Right atrium auricular region (tissue), 2 donors: ENCODE data around the gene BRAT1. TPM values are rescaled to one million over a fixed set of nuclear protein-coding genes. Genes with fewer than 3 reads are reported as not detected.
A peak's percentile ranks its signal among the peaks of the same experiment; 100 is the strongest.

Experiments
- DNase-seq: peaks from one replicate; pipeline ENCODE4 v3.0.0-alpha.2; 2019; ENCODE audit warnings: low spot score
- H3K27ac ChIP-seq, 2 donors: fragments of 200-600 bp; sonication (generic); 1 replicate in 1 of 2; 2 replicates in 1 of 2; pipeline ENCODE4 v1.5.1; 2016 to 2019
- H3K27me3 ChIP-seq, 2 donors: fragments of 200-600 bp; sonication (generic); one replicate each; pipeline versions ENCODE4 v1.5.1 to v1.6.0; 2017 to 2019
- H3K36me3 ChIP-seq: fragments of 200-600 bp; sonication (generic); one replicate; pipeline ENCODE4 v1.5.1; 2016
- H3K4me1 ChIP-seq, 2 donors: fragments of 200-600 bp; sonication (generic); one replicate each; pipeline versions ENCODE4 v1.5.1 to v1.6.0; 2017 to 2019
- H3K4me3 ChIP-seq, 2 donors: fragments of 200-600 bp; sonication (generic); 1 replicate in 1 of 2; 2 replicates in 1 of 2; pipeline ENCODE4 v1.5.1; 2017 to 2019; ENCODE audit warnings: mild to moderate bottlenecking in 1 of 2, moderate library complexity in 1 of 2
- H3K9me3 ChIP-seq, 2 donors: fragments of 200-600 bp; sonication (generic); one replicate each; pipeline ENCODE4 v1.5.1; 2019
- microRNA-seq, 2 donors: library from miRNA; unstranded; fragments of <30 nt; microRNA quantifications; one replicate each; pipeline ENCODE4, GENCODE V29; 2016 to 2017; ENCODE audit warnings: borderline number of aligned reads in 2 of 2, borderline replicate concordance in 1 of 2
- total RNA-seq, 2 donors: library from RNA; depleted of rRNA; stranded (reverse); fragments of >200 nt; gene quantifications; one replicate each; pipeline ENCODE4 v1.1.0, GENCODE V29; 2016
- TF ChIP-seq, protein P1 (sequence below), 2 donors: fragments of 200-600 bp; sonication (generic); IDR thresholded peaks; one replicate each; pipeline ENCODE4 v1.5.1; 2019; ENCODE audit warnings: antibody characterized with exemption in 2 of 2

Gene BRAT1
- total RNA-seq, 2 donors from 2014 or later: 20.9 to 24.6 TPM

- H3K9me3 ChIP-seq: no peaks in the 10 kb centered on the region
- H3K27ac ChIP-seq: peak overlapping the region; percentile 29 to 65
- H3K4me1 ChIP-seq: peaks cover 0 to 57% of the 10 kb centered on the region in 2 donors
- TF ChIP-seq, protein P1, sequence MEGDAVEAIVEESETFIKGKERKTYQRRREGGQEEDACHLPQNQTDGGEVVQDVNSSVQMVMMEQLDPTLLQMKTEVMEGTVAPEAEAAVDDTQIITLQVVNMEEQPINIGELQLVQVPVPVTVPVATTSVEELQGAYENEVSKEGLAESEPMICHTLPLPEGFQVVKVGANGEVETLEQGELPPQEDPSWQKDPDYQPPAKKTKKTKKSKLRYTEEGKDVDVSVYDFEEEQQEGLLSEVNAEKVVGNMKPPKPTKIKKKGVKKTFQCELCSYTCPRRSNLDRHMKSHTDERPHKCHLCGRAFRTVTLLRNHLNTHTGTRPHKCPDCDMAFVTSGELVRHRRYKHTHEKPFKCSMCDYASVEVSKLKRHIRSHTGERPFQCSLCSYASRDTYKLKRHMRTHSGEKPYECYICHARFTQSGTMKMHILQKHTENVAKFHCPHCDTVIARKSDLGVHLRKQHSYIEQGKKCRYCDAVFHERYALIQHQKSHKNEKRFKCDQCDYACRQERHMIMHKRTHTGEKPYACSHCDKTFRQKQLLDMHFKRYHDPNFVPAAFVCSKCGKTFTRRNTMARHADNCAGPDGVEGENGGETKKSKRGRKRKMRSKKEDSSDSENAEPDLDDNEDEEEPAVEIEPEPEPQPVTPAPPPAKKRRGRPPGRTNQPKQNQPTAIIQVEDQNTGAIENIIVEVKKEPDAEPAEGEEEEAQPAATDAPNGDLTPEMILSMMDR (IDR thresholded peaks at IDR 0.05): no peak
- H3K4me3 ChIP-seq: no peak overlapping the region
- DNase-seq: no peak
- no peaks in the 10 kb centered on the region for H3K27me3 ChIP-seq
- no peaks in the 10 kb centered on the region for H3K36me3 ChIP-seq
Measured at GRCh38 chr7:2490181-2490651, 65.1 kb downstream of the BRAT1 start.

GRCh38 chr7:2488681-2489080, 66.6 kb downstream of the BRAT1 start:
- Histone ChIP-seq H3K27me3 (no peaks in the 10 kb centered on the region), H3K36me3 (no peaks in the 10 kb centered on the region), H3K27ac (peak overlapping the region; percentile 6 to 51), H3K4me3 (no peak overlapping the region), H3K4me1 (peaks cover 0 to 46% of the 10 kb centered on the region in 2 donors), H3K9me3 (no peaks in the 10 kb centered on the region)
- TF ChIP-seq, protein P1 (IDR thresholded peaks at IDR 0.05): no peak
- no peak for DNase-seq

- no peaks in the 10 kb centered on the region for H3K36me3 ChIP-seq
- peak; percentile 80 for DNase-seq
- H3K4me1 ChIP-seq: peaks cover 0 to 42% of the 10 kb centered on the region in 2 donors
- H3K27ac ChIP-seq: peak overlapping the region; percentile 6 to 51
- peaks cover 0 to under 1% of the 10 kb centered on the region in 2 donors for H3K9me3 ChIP-seq
- TF ChIP-seq, protein P1 (IDR thresholded peaks at IDR 0.05): no peak
- H3K27me3 ChIP-seq: no peaks in the 10 kb centered on the region
- no peak overlapping the region for H3K4me3 ChIP-seq
Measured at GRCh38 chr7:2488272-2488645, 67.1 kb downstream of the BRAT1 start.

Small RNA genes lying within 50 kb of the gene (microRNA-seq; reads per million reads assigned to microRNA genes)
- gene MIR4648: 0 reads per million in 2 donors

Other genes with a start within 250 kb of the BRAT1 start
- 10 to 100 TPM; 20.0 to 23.0 TPM for gene SNX8, start 241.1 kb downstream of the BRAT1 start, total RNA-seq
- 10 to 100 TPM; 51.4 to 66.9 TPM for gene EIF3B, start 200.7 kb downstream of the BRAT1 start, total RNA-seq
- 10 to 100 TPM; 14.2 to 15.0 TPM for gene CHST12, start 151.9 kb downstream of the BRAT1 start, total RNA-seq
- not detected for gene GRIFIN, start 79.1 kb downstream of the BRAT1 start, total RNA-seq
- 1 to 10 TPM; 3.8 to 4.3 TPM for gene LFNG, start 35.8 kb downstream of the BRAT1 start, total RNA-seq
- gene IQCE, start 3.5 kb upstream of the BRAT1 start, total RNA-seq: 1 to 10 TPM; 6.6 to 9.1 TPM
- gene TTYH3, start 76.5 kb upstream of the BRAT1 start, total RNA-seq: 10 to 100 TPM in 1 of 2 donors, 1 to 10 TPM in 1; 7.0 to 11.1 TPM
- under 1 TPM in 1 of 2 donors, not detected in 1; 0.07 TPM for gene AMZ1, start 132.7 kb upstream of the BRAT1 start, total RNA-seq